Measurements from ENCODE around the gene ABCA13.

The ABCA13 gene

DNA sequence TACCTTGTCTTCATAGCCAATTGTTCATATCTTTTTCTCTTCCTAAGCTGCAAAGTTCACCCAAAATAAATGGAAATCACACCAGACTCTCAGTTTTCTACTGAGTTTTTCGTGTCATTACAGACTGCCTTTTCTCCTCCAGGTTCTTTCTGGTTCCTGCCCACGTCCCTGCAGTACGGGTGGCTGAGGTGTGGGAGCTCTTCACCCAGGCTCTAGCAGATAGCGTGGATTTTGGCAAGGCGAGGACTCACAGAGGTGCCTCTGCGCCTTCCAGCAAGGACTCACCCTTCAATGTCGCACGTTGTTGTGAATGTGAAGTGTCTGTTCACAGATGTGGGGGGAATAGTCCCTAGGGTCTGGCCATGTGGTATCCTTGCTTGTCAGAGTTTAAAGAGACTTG, 71.6 kb downstream of the ABCA13 start:
- DNase-seq, result no peak

DNA sequence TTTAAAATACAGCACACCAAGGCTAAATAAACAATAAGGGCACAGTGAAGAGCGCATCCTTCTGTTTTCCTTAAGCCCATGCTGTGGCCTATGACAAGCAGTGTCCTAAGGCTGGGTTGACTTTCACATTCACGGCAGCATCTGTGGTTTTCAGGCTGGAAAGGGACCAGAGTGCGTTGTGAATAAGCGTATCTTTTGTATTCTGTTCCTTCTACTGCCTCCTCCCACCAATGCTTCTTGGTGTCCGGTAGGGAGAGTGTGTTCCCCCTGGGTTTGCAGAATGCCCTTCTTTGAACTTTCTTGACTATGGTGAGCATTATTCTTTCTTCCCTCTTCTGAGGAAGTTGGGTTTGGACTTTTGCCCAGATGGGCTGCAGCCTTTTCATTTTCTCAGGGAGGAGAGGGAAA, 73.6 kb downstream of the ABCA13 start:
- no peak for DNase-seq

DNA sequence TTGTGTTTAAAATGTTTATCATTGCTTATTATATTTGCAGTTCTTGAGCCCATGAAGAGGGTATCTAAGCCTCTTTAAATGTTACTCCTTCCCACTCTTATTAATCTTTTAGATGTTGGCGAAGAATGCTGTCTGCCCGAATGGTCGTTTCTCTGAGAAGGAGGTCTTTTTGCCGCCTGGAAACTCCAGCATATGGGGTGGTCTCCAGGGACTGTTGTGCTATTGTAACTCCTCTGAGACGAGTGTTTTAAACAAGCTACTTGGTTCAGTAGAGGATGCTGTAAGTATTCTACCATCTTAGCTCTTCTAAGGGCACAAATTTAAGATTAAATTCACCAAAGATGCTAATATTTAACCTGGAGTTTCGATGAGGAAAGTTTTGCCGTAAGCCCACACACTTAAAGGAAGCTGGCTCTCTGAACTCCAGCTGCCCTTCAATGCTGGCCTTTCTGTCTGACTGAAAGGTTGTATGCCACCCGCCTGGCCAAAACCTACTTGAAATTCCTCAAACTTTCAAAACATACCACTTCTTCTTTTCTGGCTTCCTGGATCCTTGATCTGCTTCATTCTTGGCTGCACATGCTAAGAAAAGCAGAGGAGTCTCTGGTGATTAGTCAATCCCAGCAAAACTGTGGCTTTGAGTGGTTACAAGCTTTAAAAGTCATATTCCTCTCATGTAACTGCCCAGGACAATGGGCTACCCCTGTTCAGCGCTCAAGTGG, 74.7 kb downstream of the ABCA13 start:
- DNase-seq, result no peak

DNA sequence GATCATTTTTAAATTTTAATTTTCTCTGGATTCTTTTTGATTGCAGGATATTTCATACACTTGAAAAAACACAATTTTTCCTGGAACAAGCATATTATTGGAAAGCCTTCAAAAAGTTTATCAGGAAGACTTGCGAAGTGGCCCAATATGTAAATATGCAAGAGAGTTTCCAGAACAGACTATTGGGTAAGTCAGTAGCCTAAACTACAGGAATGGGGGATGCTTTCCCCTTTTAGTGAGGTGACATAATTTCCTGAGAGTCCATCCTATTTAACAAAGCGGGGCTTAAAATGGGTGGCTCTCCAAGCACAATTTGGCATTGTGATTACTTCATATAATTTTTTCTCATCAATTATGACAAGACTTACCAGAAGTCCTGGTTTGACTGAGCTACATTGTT, 77.9 kb downstream of the ABCA13 start:
- DNase-seq, result no peak

DNA sequence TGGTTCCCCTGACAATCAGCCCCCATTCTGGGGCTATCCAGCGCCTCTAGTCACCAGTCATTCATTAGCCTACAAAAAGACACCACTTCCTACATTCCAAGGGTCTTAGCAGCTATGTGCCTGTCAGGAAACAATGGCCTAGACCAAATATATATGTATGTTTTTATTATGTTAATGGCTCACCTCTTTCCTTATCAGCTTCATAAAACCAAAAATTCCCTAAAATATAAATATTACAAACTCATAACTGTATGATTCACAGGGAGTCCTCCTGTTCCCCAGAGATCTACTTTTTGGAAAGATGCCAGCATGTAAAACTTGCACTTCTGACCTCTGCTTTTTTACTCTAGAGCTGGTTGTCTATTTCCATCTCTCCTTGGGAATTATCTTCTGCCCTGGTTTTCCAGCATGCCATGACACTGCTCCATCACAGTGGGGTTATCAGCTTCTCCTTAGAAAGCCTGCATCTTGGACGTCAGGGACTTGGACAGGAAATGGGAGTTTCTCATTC, 79.2 kb downstream of the ABCA13 start:
- no peak for DNase-seq

DNA sequence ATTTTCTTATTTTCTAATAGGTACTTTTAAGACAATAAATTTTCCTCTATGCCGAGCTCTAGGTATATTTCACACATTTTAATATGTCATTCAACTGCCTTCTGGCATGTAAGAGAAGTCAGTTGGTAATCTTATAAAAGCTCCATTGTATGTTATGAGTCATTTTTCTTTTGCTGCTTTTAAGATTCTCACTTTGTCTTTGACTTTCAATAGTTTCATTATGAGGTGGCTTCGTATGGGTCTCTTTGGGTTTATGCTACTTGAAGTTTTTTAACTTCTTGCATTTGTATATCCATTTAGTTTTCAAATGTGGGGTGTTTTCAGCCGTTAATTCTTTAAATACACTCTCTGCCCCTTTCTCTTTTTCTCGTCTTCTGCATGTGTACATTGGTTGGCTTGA, 80.5 kb downstream of the ABCA13 start:
- DNase-seq, result no peak

DNA sequence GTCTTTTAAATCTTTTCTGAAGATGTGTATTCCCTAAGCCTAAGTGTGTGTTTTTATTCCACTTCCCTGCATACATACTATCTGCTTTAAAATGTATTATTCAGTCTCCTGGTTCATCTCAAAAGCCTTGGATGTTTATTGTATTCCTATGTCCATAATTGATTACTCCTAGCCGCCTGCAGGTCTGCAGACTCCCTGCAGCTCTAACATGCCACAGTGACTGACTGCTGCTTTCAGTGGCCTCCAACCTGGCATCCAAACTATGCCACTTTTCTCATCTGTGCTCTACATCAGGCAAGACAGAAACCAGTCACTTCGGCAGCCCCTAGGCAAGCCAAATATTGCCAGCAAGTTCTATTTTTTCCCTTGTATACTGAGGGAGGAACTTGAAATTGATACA, 81.7 kb downstream of the ABCA13 start:
- DNase-seq, result no peak

DNA sequence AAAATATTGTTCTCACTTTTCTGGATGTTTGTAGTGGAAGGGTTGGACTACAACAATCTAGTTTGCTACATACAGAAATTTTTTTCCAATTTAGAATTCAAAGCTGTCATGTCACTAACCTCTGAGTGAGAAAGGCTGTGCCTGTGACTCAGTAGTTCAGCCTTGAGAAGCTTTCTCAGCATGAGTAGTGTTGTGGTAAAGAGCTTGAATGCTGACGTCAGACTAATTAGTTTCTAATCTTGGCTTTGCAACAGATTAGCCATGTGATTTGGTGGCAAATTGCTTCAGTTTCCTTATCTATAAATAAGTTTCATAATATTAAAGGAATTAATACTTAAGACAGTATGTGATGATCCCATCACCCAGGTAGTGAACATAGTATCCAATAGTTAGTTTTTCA, 83.8 kb downstream of the ABCA13 start:
- DNase-seq, result no peak

DNA sequence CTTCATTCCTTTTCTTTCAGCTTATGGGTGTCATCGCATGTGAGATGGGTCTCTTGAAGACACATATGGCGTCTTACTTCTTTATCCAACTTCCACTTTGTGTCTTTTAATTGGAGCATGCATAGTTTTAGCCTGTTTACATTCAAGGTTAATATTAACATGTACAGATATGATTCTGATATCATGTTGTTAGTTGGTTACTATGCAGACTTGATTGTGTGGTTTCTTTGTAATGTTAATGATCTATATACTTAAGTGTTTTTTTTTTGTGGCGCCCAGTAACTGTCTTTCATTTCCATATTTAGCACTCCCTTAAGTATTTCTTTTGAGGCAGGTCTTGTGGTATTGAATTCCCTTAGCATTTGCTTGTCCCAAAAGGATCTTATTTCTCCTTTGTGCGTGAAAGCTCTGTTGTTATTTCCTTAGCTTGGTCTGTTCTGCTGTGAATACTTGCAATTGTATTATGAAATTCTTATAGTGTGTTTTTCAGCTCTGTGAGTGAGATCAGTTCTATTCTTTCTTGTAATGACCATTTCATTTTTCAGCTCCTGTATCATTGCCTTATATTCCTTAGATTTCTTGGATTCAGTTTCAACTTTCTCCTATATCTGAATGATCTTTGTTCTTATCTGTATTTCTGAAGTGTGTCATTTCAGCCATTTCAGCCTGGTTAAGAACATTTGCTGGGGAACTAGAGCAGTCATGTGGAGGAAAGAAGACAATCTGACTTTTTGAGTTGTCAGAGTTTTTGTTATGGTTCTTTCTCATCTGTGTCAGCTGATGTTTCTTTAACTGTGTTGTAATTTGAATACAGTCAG, 88.4 kb downstream of the ABCA13 start:
- no peak for DNase-seq

GRCh38 chr7:48261696-48262095, 90.4 kb downstream of the ABCA13 start:
- DNase-seq, result no peak

GRCh38 chr7:48262606-48263310, 91.5 kb downstream of the ABCA13 start:
- DNase-seq, result no peak

DNA sequence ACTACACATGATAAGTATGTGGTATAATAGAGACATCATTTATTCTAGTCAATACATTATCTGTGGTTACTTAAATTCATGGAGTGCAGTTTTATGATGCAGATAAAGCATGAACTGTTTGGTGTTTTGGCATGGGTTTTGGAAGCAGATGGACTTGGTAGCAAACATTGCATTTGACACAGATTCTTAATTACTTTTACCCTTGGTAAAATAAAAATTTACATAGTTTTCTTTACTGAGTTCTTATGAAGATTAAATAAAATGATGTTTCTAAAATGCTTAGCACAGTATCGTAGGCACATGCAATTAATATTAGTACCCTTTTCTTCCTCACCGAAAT, 92.0 kb downstream of the ABCA13 start:
- no peak for DNase-seq

- DNase-seq, result no peak
Measured at GRCh38 chr7:48269066-48269465, 97.8 kb downstream of the ABCA13 start.

DNA sequence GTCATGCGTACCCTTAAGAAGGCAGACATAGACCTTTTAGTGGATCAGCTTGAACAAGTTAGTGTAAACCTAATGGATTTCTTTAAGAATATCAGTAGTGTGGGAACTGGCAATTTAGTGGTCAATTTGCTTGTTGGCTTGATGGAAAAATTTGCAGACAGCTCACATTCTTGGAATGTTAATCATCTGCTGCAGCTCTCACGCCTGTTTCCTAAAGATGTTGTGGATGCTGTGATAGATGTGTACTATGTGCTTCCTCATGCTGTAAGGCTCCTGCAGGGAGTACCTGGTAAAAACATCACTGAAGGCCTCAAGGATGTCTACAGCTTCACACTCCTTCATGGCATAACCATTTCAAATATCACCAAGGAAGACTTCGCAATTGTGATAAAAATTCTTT, 103.4 kb downstream of the ABCA13 start:
- DNase-seq, result no peak

DNA sequence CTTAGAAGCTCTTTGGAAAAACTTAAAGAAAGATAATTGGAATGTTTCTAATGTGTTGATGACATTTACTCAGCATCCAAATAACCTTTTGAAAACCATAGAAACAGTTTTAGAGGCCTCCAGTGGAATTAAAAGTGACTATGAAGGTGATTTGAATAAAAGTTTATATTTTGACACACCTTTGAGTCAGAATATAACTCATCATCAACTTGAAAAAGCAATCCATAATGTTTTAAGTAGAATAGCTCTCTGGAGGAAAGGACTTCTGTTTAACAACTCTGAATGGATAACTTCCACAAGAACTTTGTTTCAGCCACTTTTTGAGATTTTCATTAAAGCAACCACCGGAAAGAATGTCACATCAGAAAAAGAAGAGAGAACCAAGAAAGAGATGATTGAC, 108.2 kb downstream of the ABCA13 start:
- no peak for DNase-seq

- no peak for DNase-seq
Measured at GRCh38 chr7:48280100-48280499, 108.8 kb downstream of the ABCA13 start.

GRCh38 chr7:48285373-48285772, 114.1 kb downstream of the ABCA13 start:
- DNase-seq, result no peak

GRCh38 chr7:48286836-48287235, 115.6 kb downstream of the ABCA13 start:
- no peak for DNase-seq

GRCh38 chr7:48289656-48290055, 118.4 kb downstream of the ABCA13 start:
- no peak for DNase-seq

GRCh38 chr7:48292949-48293348, 121.7 kb downstream of the ABCA13 start:
- DNase-seq, result no peak

DNA sequence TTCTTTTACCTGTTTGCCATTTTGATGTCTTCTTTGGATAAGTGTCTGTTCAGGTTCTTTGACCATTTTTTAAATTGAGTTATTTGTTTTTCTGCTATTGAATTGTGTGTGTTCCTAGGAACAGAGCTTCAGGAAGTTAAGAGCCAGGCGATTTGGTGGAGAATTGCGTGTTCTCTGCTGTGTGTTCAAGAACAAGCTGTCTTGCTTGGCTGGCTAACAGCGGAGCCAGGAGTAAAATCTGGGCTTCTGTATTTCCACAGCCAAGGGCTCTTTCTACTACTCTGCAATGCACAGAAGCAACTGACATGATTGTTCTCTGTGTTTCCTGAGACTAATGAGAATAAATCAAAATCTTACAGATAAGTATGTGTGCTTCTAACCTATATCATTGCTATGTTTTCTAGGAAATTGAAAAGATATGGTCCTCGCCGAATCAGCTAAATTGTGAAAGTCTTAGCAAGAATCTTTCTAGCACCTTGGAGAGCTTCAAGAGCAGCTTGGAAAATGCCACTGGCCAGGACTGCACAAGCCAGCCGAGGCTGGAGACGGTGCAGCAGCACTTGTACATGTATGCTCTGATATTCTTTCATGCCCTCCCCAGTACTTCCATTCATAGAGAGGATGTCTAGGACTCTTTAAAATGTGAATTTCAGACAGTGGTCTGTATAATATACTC, 124.2 kb downstream of the ABCA13 start:
- DNase-seq, result no peak

DNA sequence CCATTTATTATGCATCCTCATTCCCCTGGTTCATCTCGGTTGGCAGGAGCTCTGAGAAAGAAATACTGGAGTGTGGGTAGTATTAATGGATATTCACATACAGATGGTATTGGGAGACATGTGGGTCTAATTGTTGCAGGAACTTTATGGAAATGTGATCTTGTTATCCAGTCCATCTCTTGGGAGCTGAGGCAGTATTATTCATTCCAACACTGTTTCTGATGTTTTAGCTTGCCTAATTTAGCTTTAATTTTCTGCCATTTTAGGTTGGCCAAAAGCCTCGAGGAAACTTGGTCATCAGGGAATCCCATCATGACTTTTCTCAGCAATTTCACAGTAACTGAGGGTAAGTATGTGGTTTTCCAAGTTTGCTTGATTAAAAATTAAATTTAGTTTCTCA, 125.7 kb downstream of the ABCA13 start:
- DNase-seq, result no peak

DNA sequence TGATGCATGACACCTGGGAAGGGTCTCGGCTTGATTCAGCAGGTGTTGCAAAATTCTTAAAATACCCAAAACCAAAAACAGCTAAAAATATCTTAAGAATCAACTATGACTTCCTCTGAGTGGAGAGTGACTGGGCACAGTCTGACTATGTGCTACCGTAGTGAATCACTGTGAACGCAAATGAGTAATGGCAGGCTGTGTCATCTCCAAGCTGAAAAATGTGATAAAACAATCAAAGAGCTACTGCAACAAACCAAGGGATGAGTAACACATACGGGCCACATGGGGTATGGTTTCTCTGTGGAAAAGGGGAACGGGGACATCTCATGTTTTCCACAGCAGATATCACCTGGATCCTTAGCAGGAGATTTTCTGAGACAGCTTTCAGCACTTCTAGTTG, 127.5 kb downstream of the ABCA13 start:
- no peak for DNase-seq

Data from NCI-H2227 treated with DMSO at 0.1 percent for 48 hours (cell line).